ENCODE results near the gene TBC1D24. TPM values are rescaled to one million over a fixed set of nuclear protein-coding genes. Genes with fewer than 3 reads are reported as not detected.
"Not testable (repeated sequence)": the region's sequence is repeated elsewhere in the genome, so short reads cannot be mapped to it uniquely, and the experiment has no call there.

The TBC1D24 gene
- total and polyA plus RNA-seq, 9 of the 15 experiments (the other 6 are each of a cell fraction or from before 2014, with no cell fraction given): 1.7 to 22.6 (median 7.2) TPM

DNA sequence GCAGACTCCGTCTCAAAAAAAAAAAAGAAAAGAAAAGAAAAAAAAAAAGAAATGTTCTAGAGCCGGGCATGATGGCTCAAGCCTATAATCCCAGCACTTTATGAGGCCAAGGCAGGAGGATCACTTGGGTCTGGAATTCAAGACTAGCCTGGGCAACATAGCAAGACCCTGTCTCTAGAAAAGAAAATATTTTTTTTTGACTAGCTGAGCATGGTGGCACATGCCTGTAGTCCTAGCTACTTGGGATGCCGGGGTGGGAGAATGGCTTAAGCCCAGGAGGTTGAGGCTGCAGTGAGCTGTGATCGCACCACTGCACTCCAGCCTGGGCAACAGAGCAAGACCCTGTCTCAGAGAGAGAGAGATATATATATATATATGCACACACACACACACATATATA is 39.7 kb upstream of the TBC1D24 start:
- CTCF ChIA-PET (ENCODE audit: low intra/inter-chr PET ratio); intact Hi-C loops (cut with micrococcal nuclease); H3K27ac ChIP-seq (ENCODE audit: extremely low read depth, low read depth, low read length); ATAC-seq; FAIRE-seq; H3K9me3 ChIP-seq (replicated peaks; ENCODE audit: control insufficient read depth, insufficient read depth, low read depth, low read length); H3K27me3 ChIP-seq (ENCODE audit: control insufficient read depth in 2 of 2, insufficient read depth in 2 of 2, low read length in 2 of 2); DNase-seq (ENCODE audit: extremely low read depth in 1 of 4, low spot score in 3 of 4); in situ Hi-C loops (cut with MboI); BruUV-seq (replicated peaks); H4K20me1 ChIP-seq (replicated peaks; ENCODE audit: control insufficient read depth, insufficient read depth, low read length); H3K9ac ChIP-seq (ENCODE audit: insufficient read depth in 1 of 2, low read depth in 2 of 2, low read length in 2 of 2); H2AFZ ChIP-seq (ENCODE audit: low read depth, low read length); H3K4me2 ChIP-seq (ENCODE audit: insufficient read depth, low read length); H3K4me3 ChIP-seq; H3K9me1 ChIP-seq (ENCODE audit: control insufficient read depth, insufficient read depth, low read length): not testable (repeated sequence)
- Histone ChIP-seq H3K4me1 (replicated peaks in 1 of 2; ENCODE audit: control insufficient read depth in 2 of 2, insufficient read depth in 2 of 2, low read length in 2 of 2) (peaks cover 10% of the 10 kb centered on the region in 2 experiments; a peak in 4 of 5 replicates), H3K79me2 (ENCODE audit: control insufficient read depth, insufficient read depth, low read length) (peaks cover 22% of the 10 kb centered on the region), H3K36me3 (ENCODE audit: control insufficient read depth, insufficient read depth, low read length) (peaks cover 90% of the 10 kb centered on the region)
- WGBS (ENCODE audit: insufficient coverage, low coverage, missing lambda C conversion rate): 100% methylated on average over 2 of the region's 4 CpGs
- TF ChIP-seq ZNF121 (CRISPR knock-in tag; conservative IDR thresholded peaks at IDR 0.05): peak; percentile 23; the same call in 1 of the 2 replicates
- POLR2A ChIA-PET: interaction anchor here (1.6 kb wide), 1 partner anchor 25 kb away, joined by 5 read pairs; the partner anchor contains the start of gene TEDC2

DNA sequence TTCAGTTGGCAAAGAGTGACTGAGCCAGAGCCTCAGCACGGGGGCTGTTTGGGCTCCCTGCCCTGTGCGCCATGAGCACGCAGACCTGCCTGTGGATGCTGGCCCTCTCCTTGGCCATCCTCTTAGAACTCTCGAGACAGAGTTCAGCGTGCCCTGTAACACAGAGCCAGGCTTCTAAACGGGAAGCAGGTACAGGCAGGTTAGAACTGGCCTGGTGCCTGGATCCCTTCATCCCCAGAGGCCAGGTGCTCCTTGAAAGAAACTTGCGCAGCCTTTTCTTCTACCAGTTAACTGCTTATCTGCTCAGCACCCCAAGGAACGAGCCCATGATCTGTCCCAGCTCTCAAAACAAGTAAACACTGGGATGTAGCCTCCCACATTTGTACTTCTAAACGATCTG is 38.8 kb upstream of the TBC1D24 start:
- intact Hi-C loops (cut with micrococcal nuclease): no loop called here
- no peaks in the 10 kb centered on the region for H3K9me3 ChIP-seq (replicated peaks; ENCODE audit: control insufficient read depth, insufficient read depth, low read depth, low read length)
- CTCF ChIA-PET (ENCODE audit: low intra/inter-chr PET ratio): no interaction called here
- no peak overlapping the region for H3K4me2 ChIP-seq (ENCODE audit: insufficient read depth, low read length)
- H3K36me3 ChIP-seq (ENCODE audit: control insufficient read depth, insufficient read depth, low read length): peaks cover 89% of the 10 kb centered on the region
- no peak overlapping the region for H3K27ac ChIP-seq (ENCODE audit: extremely low read depth, low read depth, low read length)
- no peak overlapping the region for H3K4me3 ChIP-seq
- FAIRE-seq (no peak), DNase-seq (ENCODE audit: extremely low read depth in 1 of 4, low spot score in 3 of 4) (no peak), ATAC-seq (no peak)
- no peaks in the 10 kb centered on the region for H3K9me1 ChIP-seq (ENCODE audit: control insufficient read depth, insufficient read depth, low read length)
- no peaks in the 10 kb centered on the region; the same call in 1 of the 2 replicates for H4K20me1 ChIP-seq (replicated peaks; ENCODE audit: control insufficient read depth, insufficient read depth, low read length)
- no peak overlapping the region for H3K9ac ChIP-seq (ENCODE audit: insufficient read depth in 1 of 2, low read depth in 2 of 2, low read length in 2 of 2)
- TF ChIP-seq RBFOX2 (IDR thresholded peaks at IDR 0.05; ENCODE audit: low read depth, low read length) (peak; percentile 38), POLR2G (IDR thresholded peaks at IDR 0.05; ENCODE audit: low read depth, low read length) (0 out of 2 replicates have a peak, but pooled peaks have one; percentile 20), NCOA4 (IDR thresholded peaks at IDR 0.05; ENCODE audit: partially characterized antibody) (no peak)
- no peak overlapping the region for H2AFZ ChIP-seq (ENCODE audit: low read depth, low read length)
- POLR2A ChIA-PET: interaction anchor here (0.6 kb wide), 1 partner anchor 24 kb away, joined by 3 read pairs; no protein-coding TSS in a partner anchor
- in situ Hi-C loops (cut with MboI): no loop called here
- no peaks in the 10 kb centered on the region for H3K27me3 ChIP-seq (ENCODE audit: control insufficient read depth in 2 of 2, insufficient read depth in 2 of 2, low read length in 2 of 2)
- H3K79me2 ChIP-seq (ENCODE audit: control insufficient read depth, insufficient read depth, low read length): peaks cover 13% of the 10 kb centered on the region
- no TSS peak for BruUV-seq (replicated peaks)
- peaks cover 1 to 6% of the 10 kb centered on the region in 2 experiments; a peak in 3 of 5 replicates for H3K4me1 ChIP-seq (replicated peaks in 1 of 2; ENCODE audit: control insufficient read depth in 2 of 2, insufficient read depth in 2 of 2, low read length in 2 of 2)
- 91% methylated on average over 9 of the region's 9 CpGs for WGBS (ENCODE audit: insufficient coverage, low coverage, missing lambda C conversion rate)
